ENCODE data around the gene AQP9.

Gene AQP9

GRCh38 chr15:58141894-58142293 is 3.7 kb downstream of the AQP9 start:
- DNase-seq (ENCODE audit: low read depth): no peak

- no peak for DNase-seq (ENCODE audit: low read depth)
Observed at GRCh38 chr15:58142827-58143461, 4.8 kb downstream of the AQP9 start.

- no peak for DNase-seq (ENCODE audit: low read depth)
Observed at GRCh38 chr15:58145606-58146005, 7.4 kb downstream of the AQP9 start.

- DNase-seq (ENCODE audit: low read depth): no peak
Observed at GRCh38 chr15:58146211-58146610, 8.0 kb downstream of the AQP9 start.

- no peak for DNase-seq (ENCODE audit: low read depth)
Observed at GRCh38 chr15:58146749-58147148, 8.6 kb downstream of the AQP9 start.

GRCh38 chr15:58147171-58147611 is 9.0 kb downstream of the AQP9 start:
- no peak for DNase-seq (ENCODE audit: low read depth)

GRCh38 chr15:58148120-58148519 is 9.9 kb downstream of the AQP9 start:
- no peak for DNase-seq (ENCODE audit: low read depth)

DNA sequence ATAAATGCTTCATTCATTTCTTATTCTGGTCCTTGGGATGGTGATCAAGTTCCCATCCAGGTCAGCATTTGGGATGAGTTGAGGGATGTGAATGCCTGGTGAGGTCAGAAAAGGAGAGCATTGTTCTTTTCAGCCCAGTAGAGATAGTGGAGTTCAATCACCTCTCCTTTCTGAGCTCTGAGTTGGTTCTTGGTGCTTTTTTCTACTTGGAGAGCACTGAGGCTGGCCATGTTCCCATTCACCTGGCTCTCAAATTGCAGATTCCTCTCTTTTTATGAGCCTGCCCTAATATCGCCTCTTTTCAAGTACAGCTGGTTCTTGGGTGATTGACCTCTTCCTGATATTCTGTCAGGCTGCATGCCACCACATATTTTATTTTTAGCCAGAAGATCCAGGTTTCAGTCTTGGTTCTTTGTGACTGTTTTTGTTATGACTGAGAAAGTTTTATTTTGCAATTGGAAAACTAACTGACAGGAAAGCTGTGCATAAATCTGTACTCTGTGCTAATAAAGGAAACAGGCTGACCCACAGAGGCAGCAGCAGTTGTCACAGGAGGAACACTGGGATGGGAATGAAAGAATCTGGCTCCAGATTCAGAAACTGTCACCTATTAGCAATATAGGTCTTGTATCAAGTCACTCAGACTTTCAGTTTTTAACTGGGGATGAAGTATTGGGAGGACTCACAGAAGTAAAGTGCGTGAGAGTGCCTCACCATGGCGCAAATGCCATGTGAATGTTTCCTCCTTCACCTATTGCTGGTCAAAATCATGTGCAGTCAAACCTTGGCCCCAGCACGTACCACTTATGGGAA is 10.7 kb downstream of the AQP9 start:
- DNase-seq (ENCODE audit: low read depth): no peak

GRCh38 chr15:58154769-58155168 is 16.6 kb downstream of the AQP9 start:
- DNase-seq (ENCODE audit: low read depth): no peak

DNA sequence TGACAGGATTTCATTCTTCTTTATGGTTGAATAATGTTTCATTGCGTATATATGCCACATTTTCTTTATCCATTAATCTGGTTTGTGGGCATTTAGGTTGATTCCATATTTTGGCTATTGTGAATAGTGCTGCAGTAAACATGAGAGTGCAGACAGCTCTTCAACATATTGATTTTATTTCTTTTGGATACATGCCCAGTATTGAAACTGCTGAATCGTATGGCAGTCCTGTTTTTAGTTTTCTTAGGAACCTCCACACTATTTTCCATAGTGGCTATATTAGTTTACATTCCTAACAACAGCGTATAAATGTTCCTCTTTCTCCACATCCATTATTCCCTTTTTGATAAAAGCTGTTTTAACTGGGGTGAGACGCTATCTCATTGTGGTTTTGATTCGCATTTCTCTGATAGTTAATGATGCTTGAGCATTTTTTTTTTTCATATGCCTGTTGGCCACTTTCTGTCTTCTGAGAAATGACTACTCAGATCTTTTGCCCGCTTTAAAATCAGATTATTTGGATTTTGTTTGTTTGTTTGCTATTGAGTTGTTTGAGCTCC is 21.7 kb downstream of the AQP9 start:
- no peak for DNase-seq (ENCODE audit: low read depth)

GRCh38 chr15:58161436-58161930 is 23.3 kb downstream of the AQP9 start:
- DNase-seq (ENCODE audit: low read depth): no peak

GRCh38 chr15:58163985-58164384 is 25.8 kb downstream of the AQP9 start:
- DNase-seq (ENCODE audit: low read depth): no peak

DNA sequence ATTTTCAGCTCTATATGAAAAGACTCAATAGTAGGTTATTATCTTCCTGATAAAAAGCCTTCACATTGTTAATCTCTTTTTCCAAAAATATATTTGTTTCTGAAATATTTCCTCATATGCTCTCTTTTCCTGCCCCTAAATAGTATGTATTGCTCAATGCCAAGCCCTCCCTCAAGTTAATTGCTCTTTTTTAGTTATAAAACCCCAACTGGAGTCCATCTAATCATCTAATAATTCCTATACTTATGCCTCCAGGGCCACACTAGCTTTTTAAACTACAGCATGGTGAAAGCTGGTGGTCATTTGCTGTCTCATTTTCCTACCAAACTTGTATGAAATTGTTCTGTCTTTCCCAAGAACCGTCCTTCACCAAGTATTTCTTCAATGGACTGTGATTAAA is 26.7 kb downstream of the AQP9 start:
- no peak for DNase-seq (ENCODE audit: low read depth)

DNA sequence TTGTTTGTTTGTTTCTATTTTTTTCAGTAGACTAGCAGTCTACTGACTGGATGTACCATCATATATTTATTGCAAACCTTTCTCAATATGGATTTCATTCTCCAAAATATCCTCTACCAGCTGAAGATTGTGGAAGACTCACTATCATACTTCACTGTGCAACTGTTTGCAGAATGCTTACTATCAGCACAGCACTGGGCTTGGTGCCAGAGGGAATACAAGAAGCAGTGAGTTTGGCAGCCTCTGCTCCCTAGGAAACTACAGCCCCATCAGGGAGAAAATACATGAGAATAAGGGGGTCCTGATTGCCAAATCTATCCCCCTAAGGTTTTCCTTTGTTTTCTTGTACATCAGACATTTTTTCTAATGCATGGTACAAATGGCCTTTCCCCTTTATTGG is 27.5 kb downstream of the AQP9 start:
- no peak for DNase-seq (ENCODE audit: low read depth)

GRCh38 chr15:58167095-58167691 is 29.0 kb downstream of the AQP9 start:
- no peak for DNase-seq (ENCODE audit: low read depth)

DNA sequence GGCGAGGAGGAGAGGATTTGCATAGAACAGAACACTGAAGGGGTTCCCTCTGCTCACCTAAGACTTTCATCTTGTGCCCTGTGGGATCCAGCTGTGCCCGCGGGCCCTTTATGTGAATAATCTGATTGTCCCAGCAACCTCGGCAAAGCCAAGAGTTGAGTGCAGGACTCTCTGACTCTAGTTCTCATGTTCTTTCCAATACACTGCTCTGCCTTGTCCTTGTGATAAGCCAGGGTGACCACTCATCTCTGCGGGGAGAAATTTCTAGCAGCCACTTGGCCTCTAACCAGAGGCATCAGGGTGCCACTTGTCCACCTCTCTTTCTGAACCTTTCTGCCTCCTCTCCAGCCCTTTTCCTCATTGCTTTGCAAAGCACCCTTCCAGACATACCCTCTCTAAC is 31.8 kb downstream of the AQP9 start:
- no peak for DNase-seq (ENCODE audit: low read depth)

DNA sequence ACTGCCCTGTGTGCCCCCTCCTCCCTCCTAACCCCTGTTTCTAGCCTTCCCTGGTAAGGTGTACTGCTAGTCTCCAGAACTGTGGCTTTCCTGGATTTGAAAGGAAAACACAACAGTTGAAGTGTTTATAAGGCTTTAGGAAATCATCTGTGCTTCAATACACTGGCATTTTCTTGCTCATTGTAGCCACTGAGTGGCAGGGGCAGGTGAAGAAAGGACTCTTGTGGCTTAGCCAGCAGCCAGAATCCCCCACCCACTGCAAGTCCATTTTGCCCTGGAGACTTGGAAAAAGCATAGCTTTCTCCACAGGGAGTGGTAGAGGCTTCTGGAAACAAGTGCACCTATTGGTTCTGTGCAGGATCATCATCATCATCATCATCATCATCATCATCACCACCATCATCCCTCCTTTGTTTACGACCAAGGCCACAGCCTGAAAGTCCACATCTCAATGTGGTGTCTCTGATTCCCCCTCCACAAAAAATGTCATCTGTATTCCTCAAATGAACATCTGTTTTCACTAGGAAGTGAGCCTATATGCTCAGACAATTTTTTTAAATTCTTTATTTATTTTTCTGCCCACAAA is 33.4 kb downstream of the AQP9 start:
- DNase-seq (ENCODE audit: low read depth): no peak

GRCh38 chr15:58174709-58175108 is 36.5 kb downstream of the AQP9 start:
- DNase-seq (ENCODE audit: low read depth): no peak

DNA sequence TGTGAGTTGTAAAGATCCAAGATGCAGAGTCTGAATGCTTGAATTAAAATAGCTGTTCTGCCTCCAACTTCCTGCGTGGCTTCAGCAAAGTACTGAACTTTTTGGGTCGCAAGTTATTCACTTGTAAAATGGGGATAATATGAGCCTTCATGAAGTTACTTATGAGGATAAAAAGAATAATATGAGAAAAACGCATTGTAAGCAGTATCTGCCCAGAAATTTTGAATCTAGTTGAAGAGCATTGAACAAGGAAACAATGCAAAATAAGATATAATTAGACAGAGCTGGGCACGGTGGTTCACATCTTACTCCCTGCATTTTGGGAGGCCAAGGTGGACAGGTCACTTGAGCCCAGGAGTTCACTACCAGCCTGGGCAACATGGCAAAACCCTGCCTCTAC is 37.8 kb downstream of the AQP9 start:
- no peak for DNase-seq (ENCODE audit: low read depth)

- no peak for DNase-seq (ENCODE audit: low read depth)
Observed at GRCh38 chr15:58178668-58179067, 40.5 kb downstream of the AQP9 start.

DNA sequence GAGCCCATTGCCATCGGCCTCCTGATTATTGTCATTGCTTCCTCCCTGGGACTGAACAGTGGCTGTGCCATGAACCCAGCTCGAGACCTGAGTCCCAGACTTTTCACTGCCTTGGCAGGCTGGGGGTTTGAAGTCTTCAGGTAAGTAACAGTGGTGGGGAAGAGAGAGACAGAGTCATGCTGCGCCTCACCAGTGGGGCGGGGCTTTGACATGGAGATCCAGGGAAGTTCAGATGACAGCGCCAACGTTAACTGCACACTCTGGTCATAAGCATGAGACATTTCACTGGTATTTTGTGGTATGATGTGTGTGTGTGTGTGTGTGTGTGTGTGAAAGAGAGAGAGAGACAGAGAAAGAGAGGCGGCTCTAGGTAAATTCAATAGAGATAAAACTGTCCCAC is 41.0 kb downstream of the AQP9 start:
- no peak for DNase-seq (ENCODE audit: low read depth)

- DNase-seq (ENCODE audit: low read depth): no peak
Observed at GRCh38 chr15:58179741-58180381, 41.7 kb downstream of the AQP9 start.
